ENCODE data around the gene ACSS2. TPM values are rescaled to one million over a fixed set of nuclear protein-coding genes. Genes with fewer than 3 reads are reported as not detected.

Gene ACSS2
- total and polyA plus RNA-seq, 10 of the 15 experiments (the other 5 are each of a cell fraction or from before 2014, with no cell fraction given), result 2.8 to 37.2 (median 24.2) TPM

- Histone ChIP-seq H3K27ac (ENCODE audit: control insufficient read depth, insufficient read depth) (no peak overlapping the region), H3K4me3 (no peak overlapping the region), H3K9ac (ENCODE audit: control insufficient read depth, insufficient read depth, low read length) (no peak overlapping the region), H3K9me3 (replicated peaks; ENCODE audit: control insufficient read depth, insufficient read depth, low read length) (no peaks in the 10 kb centered on the region), H3K27me3 (replicated peaks in 1 of 2; ENCODE audit: control insufficient read depth in 2 of 2, insufficient read depth in 2 of 2, low read length in 1 of 2) (no peaks in the 10 kb centered on the region), H3K4me1 (ENCODE audit: control insufficient read depth, insufficient read depth, low read length) (no peaks in the 10 kb centered on the region), H2AFZ (ENCODE audit: control insufficient read depth, low read depth, low read length) (no peak overlapping the region), H3K79me2 (ENCODE audit: control insufficient read depth, insufficient read depth, low read length) (no peaks in the 10 kb centered on the region), H3K4me2 (ENCODE audit: control insufficient read depth, insufficient read depth) (no peak overlapping the region), H3K36me3 (ENCODE audit: control insufficient read depth in 2 of 2, insufficient read depth in 2 of 2, low read length in 1 of 2) (no peaks in the 10 kb centered on the region; a peak in 1 of 4 replicates), H4K20me1 (ENCODE audit: control insufficient read depth, insufficient read depth) (no peaks in the 10 kb centered on the region)
- ChIA-PET CTCF (interaction anchor here (0.8 to 1.5 kb wide), 3 partner anchors 11 to 43 kb away, joined by 3 read pairs; no protein-coding TSS in a partner anchor), POLR2A (no interaction called here), SMC1A (ENCODE audit: uncharacterized antibody, unreplicated experiment) (interaction anchor here (1.0 kb wide), 1 partner anchor 39 kb away, joined by 3 read pairs; no protein-coding TSS in a partner anchor), RAD21 (ENCODE audit: unreplicated experiment) (no interaction called here)
- intact Hi-C loops (cut with micrococcal nuclease; ENCODE audit: unreplicated experiment), result no loop called here
- 90% methylated on average over 2 of the region's 2 CpGs for WGBS (ENCODE audit: insufficient coverage, insufficient replicate concordance, low lambda C conversion rate, missing lambda C conversion rate)
- in situ Hi-C loops (cut with MboI), result no loop called here
- no TSS peak for BruUV-seq (replicated peaks)
- ATAC-seq, result no peak
- no peak for FAIRE-seq
- DNase-seq (ENCODE audit: low read depth, low spot score), result no peak
- no peak for TF ChIP-seq MTA3 (IDR thresholded peaks at IDR 0.05; ENCODE audit: borderline replicate concordance, low read length)
- TF ChIP-seq FOXM1 (IDR thresholded peaks at IDR 0.05; ENCODE audit: low read depth, low read length), result no peak
- no peak for TF ChIP-seq SMARCA5 (IDR thresholded peaks at IDR 0.05)
- no peak for TF ChIP-seq ZNF274 (IDR thresholded peaks at IDR 0.05; ENCODE audit: insufficient read depth, insufficient read length)
- TF ChIP-seq MYB (IDR thresholded peaks at IDR 0.05; ENCODE audit: borderline replicate concordance, low read depth, low read length), result no peak
- TF ChIP-seq SUZ12 (IDR thresholded peaks at IDR 0.05; ENCODE audit: unreplicated experiment), result no peak
- TF ChIP-seq EZH2 (IDR thresholded peaks at IDR 0.05; ENCODE audit: borderline replicate concordance, control insufficient read depth, low read depth, low read length), result no peak
- TF ChIP-seq YY1 (IDR thresholded peaks at IDR 0.05; ENCODE audit: low read depth, low read length), result no peak
- TF ChIP-seq, protein P1, sequence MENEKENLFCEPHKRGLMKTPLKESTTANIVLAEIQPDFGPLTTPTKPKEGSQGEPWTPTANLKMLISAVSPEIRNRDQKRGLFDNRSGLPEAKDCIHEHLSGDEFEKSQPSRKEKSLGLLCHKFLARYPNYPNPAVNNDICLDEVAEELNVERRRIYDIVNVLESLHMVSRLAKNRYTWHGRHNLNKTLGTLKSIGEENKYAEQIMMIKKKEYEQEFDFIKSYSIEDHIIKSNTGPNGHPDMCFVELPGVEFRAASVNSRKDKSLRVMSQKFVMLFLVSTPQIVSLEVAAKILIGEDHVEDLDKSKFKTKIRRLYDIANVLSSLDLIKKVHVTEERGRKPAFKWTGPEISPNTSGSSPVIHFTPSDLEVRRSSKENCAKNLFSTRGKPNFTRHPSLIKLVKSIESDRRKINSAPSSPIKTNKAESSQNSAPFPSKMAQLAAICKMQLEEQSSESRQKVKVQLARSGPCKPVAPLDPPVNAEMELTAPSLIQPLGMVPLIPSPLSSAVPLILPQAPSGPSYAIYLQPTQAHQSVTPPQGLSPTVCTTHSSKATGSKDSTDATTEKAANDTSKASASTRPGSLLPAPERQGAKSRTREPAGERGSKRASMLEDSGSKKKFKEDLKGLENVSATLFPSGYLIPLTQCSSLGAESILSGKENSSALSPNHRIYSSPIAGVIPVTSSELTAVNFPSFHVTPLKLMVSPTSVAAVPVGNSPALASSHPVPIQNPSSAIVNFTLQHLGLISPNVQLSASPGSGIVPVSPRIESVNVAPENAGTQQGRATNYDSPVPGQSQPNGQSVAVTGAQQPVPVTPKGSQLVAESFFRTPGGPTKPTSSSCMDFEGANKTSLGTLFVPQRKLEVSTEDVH (IDR thresholded peaks at IDR 0.05; ENCODE audit: low read depth, partially characterized antibody), result no peak
- no peak for TF ChIP-seq BCL3 (IDR thresholded peaks at IDR 0.05; ENCODE audit: borderline replicate concordance, insufficient read depth, low read depth, low read length, poor library complexity, severe bottlenecking)
- TF ChIP-seq ZNF622 (IDR thresholded peaks at IDR 0.05), result no peak
- TF ChIP-seq, protein P2, sequence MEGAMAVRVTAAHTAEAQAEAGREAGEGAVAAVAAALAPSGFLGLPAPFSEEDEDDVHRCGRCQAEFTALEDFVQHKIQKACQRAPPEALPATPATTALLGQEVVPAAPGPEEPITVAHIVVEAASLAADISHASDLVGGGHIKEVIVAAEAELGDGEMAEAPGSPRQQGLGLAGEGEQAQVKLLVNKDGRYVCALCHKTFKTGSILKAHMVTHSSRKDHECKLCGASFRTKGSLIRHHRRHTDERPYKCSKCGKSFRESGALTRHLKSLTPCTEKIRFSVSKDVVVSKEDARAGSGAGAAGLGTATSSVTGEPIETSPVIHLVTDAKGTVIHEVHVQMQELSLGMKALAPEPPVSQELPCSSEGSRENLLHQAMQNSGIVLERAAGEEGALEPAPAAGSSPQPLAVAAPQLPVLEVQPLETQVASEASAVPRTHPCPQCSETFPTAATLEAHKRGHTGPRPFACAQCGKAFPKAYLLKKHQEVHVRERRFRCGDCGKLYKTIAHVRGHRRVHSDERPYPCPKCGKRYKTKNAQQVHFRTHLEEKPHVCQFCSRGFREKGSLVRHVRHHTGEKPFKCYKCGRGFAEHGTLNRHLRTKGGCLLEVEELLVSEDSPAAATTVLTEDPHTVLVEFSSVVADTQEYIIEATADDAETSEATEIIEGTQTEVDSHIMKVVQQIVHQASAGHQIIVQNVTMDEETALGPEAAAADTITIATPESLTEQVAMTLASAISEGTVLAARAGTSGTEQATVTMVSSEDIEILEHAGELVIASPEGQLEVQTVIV (IDR thresholded peaks at IDR 0.05; ENCODE audit: borderline replicate concordance, partially characterized antibody), result no peak
- TF ChIP-seq, protein P3, sequence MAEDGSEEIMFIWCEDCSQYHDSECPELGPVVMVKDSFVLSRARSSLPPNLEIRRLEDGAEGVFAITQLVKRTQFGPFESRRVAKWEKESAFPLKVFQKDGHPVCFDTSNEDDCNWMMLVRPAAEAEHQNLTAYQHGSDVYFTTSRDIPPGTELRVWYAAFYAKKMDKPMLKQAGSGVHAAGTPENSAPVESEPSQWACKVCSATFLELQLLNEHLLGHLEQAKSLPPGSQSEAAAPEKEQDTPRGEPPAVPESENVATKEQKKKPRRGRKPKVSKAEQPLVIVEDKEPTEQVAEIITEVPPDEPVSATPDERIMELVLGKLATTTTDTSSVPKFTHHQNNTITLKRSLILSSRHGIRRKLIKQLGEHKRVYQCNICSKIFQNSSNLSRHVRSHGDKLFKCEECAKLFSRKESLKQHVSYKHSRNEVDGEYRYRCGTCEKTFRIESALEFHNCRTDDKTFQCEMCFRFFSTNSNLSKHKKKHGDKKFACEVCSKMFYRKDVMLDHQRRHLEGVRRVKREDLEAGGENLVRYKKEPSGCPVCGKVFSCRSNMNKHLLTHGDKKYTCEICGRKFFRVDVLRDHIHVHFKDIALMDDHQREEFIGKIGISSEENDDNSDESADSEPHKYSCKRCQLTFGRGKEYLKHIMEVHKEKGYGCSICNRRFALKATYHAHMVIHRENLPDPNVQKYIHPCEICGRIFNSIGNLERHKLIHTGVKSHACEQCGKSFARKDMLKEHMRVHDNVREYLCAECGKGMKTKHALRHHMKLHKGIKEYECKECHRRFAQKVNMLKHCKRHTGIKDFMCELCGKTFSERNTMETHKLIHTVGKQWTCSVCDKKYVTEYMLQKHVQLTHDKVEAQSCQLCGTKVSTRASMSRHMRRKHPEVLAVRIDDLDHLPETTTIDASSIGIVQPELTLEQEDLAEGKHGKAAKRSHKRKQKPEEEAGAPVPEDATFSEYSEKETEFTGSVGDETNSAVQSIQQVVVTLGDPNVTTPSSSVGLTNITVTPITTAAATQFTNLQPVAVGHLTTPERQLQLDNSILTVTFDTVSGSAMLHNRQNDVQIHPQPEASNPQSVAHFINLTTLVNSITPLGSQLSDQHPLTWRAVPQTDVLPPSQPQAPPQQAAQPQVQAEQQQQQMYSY (CRISPR knock-in tag; IDR thresholded peaks at IDR 0.05), result no peak
Observed at GRCh38 chr20:34916774-34917354, 40.5 kb downstream of the ACSS2 start.

Measured in GM12878 (cell line).